Measurements from ENCODE around the gene LRRC61.

DNA sequence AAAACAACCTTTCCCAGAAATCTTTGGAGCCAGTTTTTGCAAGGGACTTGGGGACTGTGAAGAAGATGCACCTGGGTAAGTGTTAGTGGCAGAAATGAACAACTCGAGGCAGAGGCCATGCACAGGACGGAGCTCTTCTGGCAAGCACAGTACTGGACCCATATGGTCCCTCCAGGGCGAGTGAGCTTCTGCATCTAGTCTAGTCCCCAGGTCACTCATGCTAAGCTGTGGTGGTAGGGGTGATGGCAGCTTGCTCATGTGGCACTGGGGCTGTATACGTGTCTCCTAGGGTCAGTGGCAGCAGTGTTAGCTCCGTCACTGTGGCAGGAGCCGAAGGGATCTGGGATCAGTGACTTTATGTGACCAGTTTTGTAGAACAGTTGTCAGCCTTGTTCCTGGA, 9.3 kb upstream of the LRRC61 start:
- TF ChIP-seq CTCF (IDR thresholded peaks at IDR 0.05), result no peak
- TF ChIP-seq POLR2A (IDR thresholded peaks at IDR 0.05), result no peak
